Calu3 (cell line): ENCODE data around the gene KRT80. TPM values are rescaled to one million over a fixed set of nuclear protein-coding genes. Genes with fewer than 3 reads are reported as not detected.

Experiments
- BruUV-seq: library from RNA; stranded (reverse); fragments of 400-500 nt; replicated peaks from 2 replicates; lab custom pipeline; 2021; lab: Mats Ljungman, UMichigan
- CTCF ChIA-PET: fragments of 300-600 bp; sonication (Branson Sonifier 250); formaldehyde crosslinking; loops from one replicate; lab custom pipeline; 2022; ENCODE audit warnings: antibody characterized with exemption; lab: Charles Lee
- DNase-seq: peaks from one replicate; pipeline ENCODE4 v3.0.0; 2022
- H3K27ac Mint-ChIP-seq: one replicate; pipeline ENCODE4 v1.8.0; 2022; ENCODE audit warnings: mixed read lengths; ENCODE audit not compliant: unreplicated experiment
- H3K27me3 Mint-ChIP-seq: one replicate; pipeline ENCODE4 v1.8.0; 2022; ENCODE audit warnings: mixed read lengths; ENCODE audit not compliant: unreplicated experiment
- H3K36me3 Mint-ChIP-seq: one replicate; pipeline ENCODE4 v1.8.0; 2022; ENCODE audit warnings: mild to moderate bottlenecking, moderate library complexity, mixed read lengths; ENCODE audit not compliant: insufficient read depth, unreplicated experiment
- H3K4me1 Mint-ChIP-seq: one replicate; pipeline ENCODE4 v1.8.0; 2022; ENCODE audit warnings: mild to moderate bottlenecking, low read depth, mixed read lengths; ENCODE audit not compliant: unreplicated experiment
- H3K4me3 Mint-ChIP-seq: one replicate; pipeline ENCODE4 v1.8.0; 2022; ENCODE audit warnings: mild to moderate bottlenecking, low read depth, moderate library complexity, mixed read lengths; ENCODE audit not compliant: unreplicated experiment
- H3K9me3 Mint-ChIP-seq: one replicate; pipeline ENCODE4 v1.8.0; 2022; ENCODE audit warnings: low read depth, mixed read lengths; ENCODE audit not compliant: unreplicated experiment
- intact Hi-C: fragments of 100-400 bp; cut with micrococcal nuclease; formaldehyde crosslinking; loops from one replicate; pipeline ENCODE4 v1.10.0; 2022; ENCODE audit not compliant: unreplicated experiment
- total RNA-seq: library from RNA; stranded (reverse); gene quantifications from 2 replicates; pipeline ENCODE4 v1.2.3, GENCODE V29; 2022
- TF ChIP-seq, protein P1 (sequence below): fragments of 200-600 bp; IDR thresholded peaks from one replicate; pipeline ENCODE4 v1.8.0; 2022; ENCODE audit warnings: antibody characterized with exemption; ENCODE audit not compliant: unreplicated experiment

KRT80 gene
- total RNA-seq, 1 experiment from 2014 or later = 45.5 TPM

DNA sequence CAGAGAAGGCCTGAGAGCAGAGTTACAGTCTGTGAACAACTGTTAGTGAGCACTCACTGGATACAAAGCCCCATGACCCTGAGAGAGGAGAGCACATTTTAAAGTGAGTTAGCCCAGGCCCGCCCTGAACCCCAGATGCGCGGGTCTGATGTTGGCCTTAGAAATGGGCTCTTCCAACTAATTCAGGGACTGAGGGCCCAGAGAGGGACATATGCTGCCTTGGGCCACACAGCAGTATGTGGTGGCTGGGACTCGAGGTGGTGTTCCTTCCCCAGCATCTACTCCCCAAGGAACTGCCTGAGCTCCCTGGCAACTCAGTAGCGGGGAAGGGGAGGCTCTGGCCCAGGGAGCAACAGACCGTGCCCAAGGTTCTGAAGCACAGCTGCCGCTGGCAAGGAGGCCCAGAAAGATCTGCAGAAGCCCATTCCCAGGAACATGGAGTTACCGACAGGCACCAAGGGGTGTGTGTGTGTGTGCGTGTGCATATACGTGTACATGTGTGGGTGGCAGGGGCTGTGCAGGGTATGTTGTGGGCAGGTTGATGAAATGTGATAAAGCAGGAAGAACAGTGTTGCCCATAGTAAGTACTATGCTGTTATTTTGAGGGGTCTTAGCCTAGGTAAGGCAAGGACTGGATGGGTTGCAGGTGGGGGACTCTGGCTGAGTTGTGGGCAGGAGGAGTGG is 40.5 kb downstream of the KRT80 start:
- peak overlapping the region; percentile 100 for H3K27ac Mint-ChIP-seq
- H3K4me1 Mint-ChIP-seq = peaks cover 55% of the 10 kb centered on the region
- peaks cover 40% of the 10 kb centered on the region for H3K36me3 Mint-ChIP-seq
- no peaks in the 10 kb centered on the region for H3K27me3 Mint-ChIP-seq
- CTCF ChIA-PET = no interaction called here
- intact Hi-C loops = no loop called here
- BruUV-seq = no TSS peak
- DNase-seq = no peak
- no peaks in the 10 kb centered on the region for H3K9me3 Mint-ChIP-seq
- H3K4me3 Mint-ChIP-seq = peak overlapping the region; percentile 40
- TF ChIP-seq, protein P1, sequence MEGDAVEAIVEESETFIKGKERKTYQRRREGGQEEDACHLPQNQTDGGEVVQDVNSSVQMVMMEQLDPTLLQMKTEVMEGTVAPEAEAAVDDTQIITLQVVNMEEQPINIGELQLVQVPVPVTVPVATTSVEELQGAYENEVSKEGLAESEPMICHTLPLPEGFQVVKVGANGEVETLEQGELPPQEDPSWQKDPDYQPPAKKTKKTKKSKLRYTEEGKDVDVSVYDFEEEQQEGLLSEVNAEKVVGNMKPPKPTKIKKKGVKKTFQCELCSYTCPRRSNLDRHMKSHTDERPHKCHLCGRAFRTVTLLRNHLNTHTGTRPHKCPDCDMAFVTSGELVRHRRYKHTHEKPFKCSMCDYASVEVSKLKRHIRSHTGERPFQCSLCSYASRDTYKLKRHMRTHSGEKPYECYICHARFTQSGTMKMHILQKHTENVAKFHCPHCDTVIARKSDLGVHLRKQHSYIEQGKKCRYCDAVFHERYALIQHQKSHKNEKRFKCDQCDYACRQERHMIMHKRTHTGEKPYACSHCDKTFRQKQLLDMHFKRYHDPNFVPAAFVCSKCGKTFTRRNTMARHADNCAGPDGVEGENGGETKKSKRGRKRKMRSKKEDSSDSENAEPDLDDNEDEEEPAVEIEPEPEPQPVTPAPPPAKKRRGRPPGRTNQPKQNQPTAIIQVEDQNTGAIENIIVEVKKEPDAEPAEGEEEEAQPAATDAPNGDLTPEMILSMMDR = no peak

DNA sequence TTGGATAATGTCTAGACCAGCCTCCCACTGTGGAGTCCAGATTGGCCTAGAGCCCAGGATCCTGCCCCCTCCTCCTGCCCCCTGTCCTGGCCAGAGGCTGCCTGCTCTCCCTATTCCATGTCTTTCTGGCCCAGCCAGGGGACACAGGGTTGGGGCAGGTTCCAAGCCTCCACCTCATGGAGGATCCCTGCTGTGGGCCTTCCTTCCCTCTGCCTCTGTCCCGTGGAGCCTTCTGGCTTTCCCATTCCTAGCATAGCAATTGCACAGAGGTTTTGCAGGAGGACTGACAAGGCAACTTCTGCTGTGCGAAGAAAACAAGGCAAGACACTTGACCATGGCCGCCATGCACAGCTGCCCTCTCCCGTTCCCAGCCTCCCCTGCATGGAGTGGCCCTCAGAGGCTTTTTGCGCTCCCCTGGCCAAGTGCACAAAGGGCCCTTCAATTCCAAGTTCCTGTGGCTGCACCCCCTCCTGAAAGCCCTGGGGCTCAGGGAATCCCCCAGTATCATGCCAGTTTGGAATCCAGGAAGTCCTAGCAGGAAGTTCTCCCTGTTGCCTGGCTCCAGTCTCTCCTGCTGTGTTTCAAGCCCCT is 42.1 kb downstream of the KRT80 start:
- intact Hi-C loops = loop anchor here (5.0 to 10.0 kb wide), 2 partner anchors 435 to 733 kb away; no protein-coding TSS in a partner anchor
- CTCF ChIA-PET = interaction anchor here (0.6 kb wide), 1 partner anchor 730 kb away, joined by 5 read pairs; no protein-coding TSS in a partner anchor
- Mint-ChIP-seq H3K9me3 (no peaks in the 10 kb centered on the region), H3K4me3 (peak overlapping the region; percentile 7), H3K27me3 (no peaks in the 10 kb centered on the region), H3K4me1 (peaks cover 51% of the 10 kb centered on the region), H3K36me3 (peaks cover 47% of the 10 kb centered on the region), H3K27ac (peak overlapping the region; percentile 100)
- BruUV-seq = no TSS peak
- no peak for DNase-seq
- TF ChIP-seq, protein P1 = no peak

DNA sequence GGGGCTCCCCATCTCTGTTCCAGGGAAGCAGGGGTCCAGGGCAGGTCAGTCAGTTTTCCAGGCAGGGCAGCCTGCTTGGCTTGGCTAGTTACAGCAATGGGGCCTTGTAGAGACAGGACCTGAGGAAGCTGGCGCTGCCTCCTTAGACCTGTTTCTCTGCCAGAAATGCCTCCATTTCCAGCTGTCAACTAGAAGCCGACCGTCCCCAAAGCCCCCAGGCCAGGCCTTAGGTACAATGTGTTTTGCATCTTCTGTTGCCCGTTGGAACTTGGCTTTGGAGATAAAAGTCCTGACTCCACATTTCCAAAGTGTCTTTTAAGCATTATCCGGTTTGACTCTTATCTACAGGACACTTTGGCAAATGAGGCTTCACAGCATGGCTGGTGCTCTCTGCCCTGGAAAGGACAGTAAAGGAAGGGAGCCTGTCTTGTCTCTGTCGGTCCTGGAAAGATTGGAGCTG is 42.6 kb downstream of the KRT80 start:
- BruUV-seq = no TSS peak
- intact Hi-C loops = loop anchor here (5.0 to 10.0 kb wide), 2 partner anchors 436 to 733 kb away; no protein-coding TSS in a partner anchor
- TF ChIP-seq, protein P1 = no peak
- Mint-ChIP-seq H3K9me3 (no peaks in the 10 kb centered on the region), H3K36me3 (peaks cover 51% of the 10 kb centered on the region), H3K4me3 (peak overlapping the region; percentile 7), H3K27me3 (no peaks in the 10 kb centered on the region), H3K4me1 (peaks cover 54% of the 10 kb centered on the region), H3K27ac (peak overlapping the region; percentile 100)
- DNase-seq = no peak
- CTCF ChIA-PET = interaction anchor here (0.6 to 3.1 kb wide), 2 partner anchors 730 to 731 kb away, joined by 5 to 19 read pairs; no protein-coding TSS in a partner anchor

DNA sequence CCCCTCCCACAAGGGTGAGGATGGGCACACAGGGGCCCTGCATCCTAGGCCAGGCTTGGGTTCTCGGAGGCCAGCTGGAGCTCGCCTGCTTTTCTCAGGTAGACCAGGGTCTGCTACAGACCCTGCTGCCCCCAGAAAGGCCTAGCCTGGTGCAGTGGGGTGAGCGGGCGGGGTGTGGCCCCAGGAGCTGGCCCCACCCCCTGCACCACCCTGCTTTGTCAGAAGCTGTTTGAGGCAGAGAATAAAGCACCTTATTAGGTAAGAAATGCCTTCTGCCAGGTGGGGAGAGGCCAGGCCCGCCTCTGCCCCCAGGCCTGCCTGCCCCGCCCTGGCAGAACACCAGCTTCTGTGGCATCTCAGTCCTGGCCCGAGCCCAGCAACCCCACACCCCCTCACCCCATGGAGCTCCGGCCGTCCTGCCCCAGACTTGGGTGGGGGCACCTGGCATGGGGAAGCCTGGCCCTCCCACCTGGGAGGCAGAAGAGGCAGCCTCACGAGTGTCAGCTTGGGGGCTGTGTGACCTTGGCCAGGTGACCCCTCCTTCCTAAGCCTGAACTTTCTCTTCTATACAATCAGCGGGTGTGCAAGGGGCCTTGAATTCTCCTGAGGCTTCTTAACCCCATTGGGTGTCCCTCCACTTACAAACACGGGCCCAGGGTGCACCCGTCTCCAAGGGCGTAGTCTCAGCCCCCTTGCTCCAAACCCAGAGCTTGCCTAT is 43.2 kb downstream of the KRT80 start:
- CTCF ChIA-PET = interaction anchor here (1.0 to 3.1 kb wide), 5 partner anchors 73 to 731 kb away, joined by 3 to 19 read pairs (median 8); no protein-coding TSS in a partner anchor
- TF ChIP-seq, protein P1 = no peak
- no peaks in the 10 kb centered on the region for H3K9me3 Mint-ChIP-seq
- DNase-seq = peak; percentile 94
- peaks cover 57% of the 10 kb centered on the region for H3K36me3 Mint-ChIP-seq
- H3K4me3 Mint-ChIP-seq = no peak overlapping the region
- H3K27me3 Mint-ChIP-seq = no peaks in the 10 kb centered on the region
- peak overlapping the region; percentile 100 for H3K27ac Mint-ChIP-seq
- no TSS peak for BruUV-seq
- intact Hi-C loops = loop anchor here (5.0 to 10.0 kb wide), 2 partner anchors 436 to 734 kb away; no protein-coding TSS in a partner anchor
- peaks cover 59% of the 10 kb centered on the region for H3K4me1 Mint-ChIP-seq
